ENCODE data around the gene ZBED2. TPM values are rescaled to one million over a fixed set of nuclear protein-coding genes. Genes with fewer than 3 reads are reported as not detected.

Gene ZBED2
- total and polyA plus RNA-seq, 2 experiments from 2014 or later = not detected

GRCh38 chr3:111608383-111608782 is 13.2 kb upstream of the ZBED2 start:
- Histone ChIP-seq H4K20me1 (replicated peaks; ENCODE audit: insufficient read depth) (no peaks in the 10 kb centered on the region), H3K79me2 (replicated peaks; ENCODE audit: insufficient read depth) (no peaks in the 10 kb centered on the region), H3K36me3 (ENCODE audit: insufficient read depth) (no peaks in the 10 kb centered on the region), H2AFZ (no peak overlapping the region), H3K27ac (ENCODE audit: low read depth) (no peak overlapping the region), H3K4me1 (ENCODE audit: insufficient read depth) (no peaks in the 10 kb centered on the region; the same call in 1 of the 2 replicates), H3K4me2 (no peak overlapping the region), H3K9me2 (ENCODE audit: insufficient read depth) (no peaks in the 10 kb centered on the region; the same call in 1 of the 2 replicates), H3K27me3 (ENCODE audit: insufficient read depth) (no peaks in the 10 kb centered on the region), H3F3A (replicated peaks; ENCODE audit: low read depth) (no peaks in the 10 kb centered on the region), H3K4me3 (no peak overlapping the region)
- Mint-ChIP-seq H3K4me1 (peaks cover 2% of the 10 kb centered on the region; the same call in 2 of the 3 replicates), H3K27me3 (ENCODE audit: insufficient read depth, low read depth, poor library complexity) (no peaks in the 10 kb centered on the region), H3K27ac (no peak overlapping the region), H3K9me3 (no peaks in the 10 kb centered on the region), H3K4me3 (no peak overlapping the region), H3K36me3 (ENCODE audit: low read depth) (no peaks in the 10 kb centered on the region)
- TF ChIP-seq ZNF114 (CRISPR knock-in tag; IDR thresholded peaks at IDR 0.05) = no peak
- TF ChIP-seq CTCF (conservative IDR thresholded peaks at IDR 0.05; ENCODE audit: low read depth in 2 of 2) = no peak
- TF ChIP-seq CREB1 (CRISPR knock-in tag; IDR thresholded peaks at IDR 0.05; ENCODE audit: low read depth) = no peak
- no peak for TF ChIP-seq NANOG (IDR thresholded peaks at IDR 0.05; ENCODE audit: borderline replicate concordance)
- TF ChIP-seq EZH2 (IDR thresholded peaks at IDR 0.05; ENCODE audit: low read depth, unreplicated experiment) = no peak
- no peak for TF ChIP-seq JUNB (IDR thresholded peaks at IDR 0.05; ENCODE audit: unreplicated experiment)
- TF ChIP-seq, protein P1, sequence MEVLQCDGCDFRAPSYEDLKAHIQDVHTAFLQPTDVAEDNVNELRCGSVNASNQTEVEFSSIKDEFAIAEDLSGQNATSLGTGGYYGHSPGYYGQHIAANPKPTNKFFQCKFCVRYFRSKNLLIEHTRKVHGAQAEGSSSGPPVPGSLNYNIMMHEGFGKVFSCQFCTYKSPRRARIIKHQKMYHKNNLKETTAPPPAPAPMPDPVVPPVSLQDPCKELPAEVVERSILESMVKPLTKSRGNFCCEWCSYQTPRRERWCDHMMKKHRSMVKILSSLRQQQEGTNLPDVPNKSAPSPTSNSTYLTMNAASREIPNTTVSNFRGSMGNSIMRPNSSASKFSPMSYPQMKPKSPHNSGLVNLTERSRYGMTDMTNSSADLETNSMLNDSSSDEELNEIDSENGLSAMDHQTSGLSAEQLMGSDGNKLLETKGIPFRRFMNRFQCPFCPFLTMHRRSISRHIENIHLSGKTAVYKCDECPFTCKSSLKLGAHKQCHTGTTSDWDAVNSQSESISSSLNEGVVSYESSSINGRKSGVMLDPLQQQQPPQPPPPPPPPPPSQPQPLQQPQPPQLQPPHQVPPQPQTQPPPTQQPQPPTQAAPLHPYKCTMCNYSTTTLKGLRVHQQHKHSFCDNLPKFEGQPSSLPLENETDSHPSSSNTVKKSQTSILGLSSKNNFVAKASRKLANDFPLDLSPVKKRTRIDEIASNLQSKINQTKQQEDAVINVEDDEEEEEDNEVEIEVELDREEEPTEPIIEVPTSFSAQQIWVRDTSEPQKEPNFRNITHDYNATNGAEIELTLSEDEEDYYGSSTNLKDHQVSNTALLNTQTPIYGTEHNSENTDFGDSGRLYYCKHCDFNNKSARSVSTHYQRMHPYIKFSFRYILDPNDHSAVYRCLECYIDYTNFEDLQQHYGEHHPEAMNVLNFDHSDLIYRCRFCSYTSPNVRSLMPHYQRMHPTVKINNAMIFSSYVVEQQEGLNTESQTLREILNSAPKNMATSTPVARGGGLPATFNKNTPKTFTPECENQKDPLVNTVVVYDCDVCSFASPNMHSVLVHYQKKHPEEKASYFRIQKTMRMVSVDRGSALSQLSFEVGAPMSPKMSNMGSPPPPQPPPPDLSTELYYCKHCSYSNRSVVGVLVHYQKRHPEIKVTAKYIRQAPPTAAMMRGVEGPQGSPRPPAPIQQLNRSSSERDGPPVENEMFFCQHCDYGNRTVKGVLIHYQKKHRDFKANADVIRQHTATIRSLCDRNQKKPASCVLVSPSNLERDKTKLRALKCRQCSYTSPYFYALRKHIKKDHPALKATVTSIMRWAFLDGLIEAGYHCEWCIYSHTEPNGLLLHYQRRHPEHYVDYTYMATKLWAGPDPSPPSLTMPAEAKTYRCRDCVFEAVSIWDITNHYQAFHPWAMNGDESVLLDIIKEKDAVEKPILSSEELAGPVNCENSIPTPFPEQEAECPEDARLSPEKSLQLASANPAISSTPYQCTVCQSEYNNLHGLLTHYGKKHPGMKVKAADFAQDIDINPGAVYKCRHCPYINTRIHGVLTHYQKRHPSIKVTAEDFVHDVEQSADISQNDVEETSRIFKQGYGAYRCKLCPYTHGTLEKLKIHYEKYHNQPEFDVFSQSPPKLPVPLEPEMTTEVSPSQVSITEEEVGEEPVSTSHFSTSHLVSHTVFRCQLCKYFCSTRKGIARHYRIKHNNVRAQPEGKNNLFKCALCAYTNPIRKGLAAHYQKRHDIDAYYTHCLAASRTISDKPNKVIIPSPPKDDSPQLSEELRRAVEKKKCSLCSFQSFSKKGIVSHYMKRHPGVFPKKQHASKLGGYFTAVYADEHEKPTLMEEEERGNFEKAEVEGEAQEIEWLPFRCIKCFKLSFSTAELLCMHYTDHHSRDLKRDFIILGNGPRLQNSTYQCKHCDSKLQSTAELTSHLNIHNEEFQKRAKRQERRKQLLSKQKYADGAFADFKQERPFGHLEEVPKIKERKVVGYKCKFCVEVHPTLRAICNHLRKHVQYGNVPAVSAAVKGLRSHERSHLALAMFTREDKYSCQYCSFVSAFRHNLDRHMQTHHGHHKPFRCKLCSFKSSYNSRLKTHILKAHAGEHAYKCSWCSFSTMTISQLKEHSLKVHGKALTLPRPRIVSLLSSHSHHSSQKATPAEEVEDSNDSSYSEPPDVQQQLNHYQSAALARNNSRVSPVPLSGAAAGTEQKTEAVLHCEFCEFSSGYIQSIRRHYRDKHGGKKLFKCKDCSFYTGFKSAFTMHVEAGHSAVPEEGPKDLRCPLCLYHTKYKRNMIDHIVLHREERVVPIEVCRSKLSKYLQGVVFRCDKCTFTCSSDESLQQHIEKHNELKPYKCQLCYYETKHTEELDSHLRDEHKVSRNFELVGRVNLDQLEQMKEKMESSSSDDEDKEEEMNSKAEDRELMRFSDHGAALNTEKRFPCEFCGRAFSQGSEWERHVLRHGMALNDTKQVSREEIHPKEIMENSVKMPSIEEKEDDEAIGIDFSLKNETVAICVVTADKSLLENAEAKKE (CRISPR knock-in tag; IDR thresholded peaks at IDR 0.05) = no peak
- no peak for TF ChIP-seq EZH2phosphoT487 (IDR thresholded peaks at IDR 0.05; ENCODE audit: unreplicated experiment)
- TF ChIP-seq REST (IDR thresholded peaks at IDR 0.05; ENCODE audit: unreplicated experiment) = no peak
- no peak for TF ChIP-seq POLR2AphosphoS5 (IDR thresholded peaks at IDR 0.05; ENCODE audit: low read depth)
- no peak for DNase-seq (ENCODE audit: low spot score)
- no peak for ATAC-seq

All from GM23338 (cell line).